HG03159 (cell line): Measurements from ENCODE around the gene TSPAN4.

ENCODE experiments used
- ATAC-seq: cut with Tn5 transposase; IDR thresholded peaks from one replicate; pipeline ENCODE4 v1.9.1; 2021; ENCODE audit warnings: mild to moderate bottlenecking, moderate library complexity; ENCODE audit not compliant: unreplicated experiment

Gene TSPAN4

DNA sequence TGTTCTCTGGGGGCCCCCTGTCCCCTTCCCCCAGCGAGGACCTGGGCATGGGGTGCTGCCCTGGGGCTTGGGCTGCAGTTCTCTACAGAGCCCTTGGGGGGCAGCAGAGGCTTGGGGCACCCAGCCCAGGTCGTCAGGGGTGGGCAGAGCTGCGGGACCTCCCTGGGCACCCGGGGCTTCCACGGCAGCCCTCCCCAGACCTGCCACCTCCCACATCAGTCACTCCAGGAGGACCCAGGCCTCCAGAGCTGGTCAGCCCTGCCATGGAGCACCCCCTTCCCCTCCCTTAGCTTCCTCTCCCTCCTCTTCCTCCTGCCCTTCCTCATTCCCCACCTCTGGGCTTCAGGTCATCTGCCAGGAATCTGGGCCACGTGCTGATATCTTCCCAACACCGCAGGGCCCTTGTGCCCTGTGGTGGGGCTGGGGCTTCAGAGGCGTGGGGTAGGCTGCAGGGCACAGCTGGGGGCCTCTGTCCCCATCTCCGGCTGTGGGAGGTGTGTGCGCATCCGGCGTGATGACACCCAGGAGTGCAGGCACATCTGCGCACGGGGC is 5.8 kb downstream of the TSPAN4 start:
- ATAC-seq = no peak

DNA sequence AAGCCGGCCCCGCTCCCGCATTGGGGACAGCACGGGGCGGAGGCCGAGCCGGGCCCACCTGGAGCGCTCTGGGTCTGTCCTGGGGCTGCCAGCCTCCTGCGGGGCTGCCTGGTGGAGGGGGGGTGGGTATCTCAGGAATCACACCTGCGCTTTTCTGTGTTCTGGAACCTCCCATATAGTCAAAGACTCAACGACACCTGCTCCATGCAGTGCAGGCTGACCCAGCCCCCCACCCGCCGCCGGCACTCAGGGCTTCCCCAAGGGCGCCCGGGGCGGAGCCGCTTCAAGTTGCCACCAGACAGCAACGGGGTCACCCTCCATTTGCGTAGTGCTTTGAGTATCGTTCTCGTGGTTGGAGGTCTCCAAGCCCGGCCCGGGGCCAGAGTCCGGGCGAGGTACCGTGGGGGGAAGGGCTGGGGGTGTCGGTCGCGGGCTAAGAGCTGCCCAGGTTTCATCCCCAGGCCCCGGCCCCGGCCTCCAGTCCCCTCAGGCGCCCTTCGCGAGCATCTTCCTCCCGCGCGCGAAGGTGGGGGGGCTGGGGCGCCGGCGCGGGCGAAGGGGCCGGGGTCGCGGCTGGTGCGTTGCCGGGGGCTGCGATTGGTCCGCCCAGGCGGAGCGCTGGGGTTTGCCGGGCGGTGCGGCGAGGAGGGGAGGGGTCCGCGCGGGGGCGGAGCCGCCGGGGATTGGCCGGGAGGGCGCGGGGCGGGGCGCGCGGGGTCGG is 6.6 kb downstream of the TSPAN4 start:
- no peak for ATAC-seq

DNA sequence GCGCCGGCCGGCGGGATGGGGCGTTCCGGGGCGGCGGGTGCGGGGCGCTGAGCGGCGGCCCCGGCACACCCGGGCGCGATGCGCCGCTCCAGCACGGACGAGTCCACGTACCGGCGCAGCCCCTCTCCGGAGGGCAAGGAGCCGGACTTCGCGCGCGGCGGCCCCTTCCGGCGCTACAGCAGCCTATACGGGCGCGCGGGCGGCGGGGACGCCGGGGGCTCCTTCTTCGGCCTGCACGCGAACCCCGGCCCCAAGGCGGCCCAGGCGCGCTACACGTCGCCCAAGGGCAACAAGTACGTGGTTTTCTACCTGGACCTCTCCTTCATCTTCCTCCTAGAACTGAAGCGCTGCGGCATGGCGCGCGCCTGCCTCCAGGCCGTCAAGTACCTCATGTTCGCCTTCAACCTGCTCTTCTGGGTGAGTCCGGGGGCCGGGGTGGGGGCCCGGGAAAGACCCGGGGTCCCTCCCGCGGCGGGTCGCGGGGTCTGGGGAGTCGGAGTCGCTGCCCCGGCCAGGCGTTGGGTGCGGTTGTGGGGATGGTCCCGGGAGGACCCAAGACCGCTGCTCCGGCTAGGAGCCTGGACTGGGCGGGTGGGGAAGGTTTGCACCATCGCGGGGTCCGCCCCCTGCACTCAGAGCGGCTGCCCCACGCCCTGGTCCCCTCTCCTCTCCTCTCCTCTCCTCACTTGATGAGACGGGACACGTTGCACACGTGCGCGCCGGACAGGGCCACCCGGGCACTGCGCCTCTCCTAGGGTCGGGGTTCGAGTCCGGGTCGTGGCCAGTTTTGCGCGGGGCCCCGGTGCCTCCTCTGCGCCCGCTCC is 7.5 kb downstream of the TSPAN4 start:
- no peak for ATAC-seq

DNA sequence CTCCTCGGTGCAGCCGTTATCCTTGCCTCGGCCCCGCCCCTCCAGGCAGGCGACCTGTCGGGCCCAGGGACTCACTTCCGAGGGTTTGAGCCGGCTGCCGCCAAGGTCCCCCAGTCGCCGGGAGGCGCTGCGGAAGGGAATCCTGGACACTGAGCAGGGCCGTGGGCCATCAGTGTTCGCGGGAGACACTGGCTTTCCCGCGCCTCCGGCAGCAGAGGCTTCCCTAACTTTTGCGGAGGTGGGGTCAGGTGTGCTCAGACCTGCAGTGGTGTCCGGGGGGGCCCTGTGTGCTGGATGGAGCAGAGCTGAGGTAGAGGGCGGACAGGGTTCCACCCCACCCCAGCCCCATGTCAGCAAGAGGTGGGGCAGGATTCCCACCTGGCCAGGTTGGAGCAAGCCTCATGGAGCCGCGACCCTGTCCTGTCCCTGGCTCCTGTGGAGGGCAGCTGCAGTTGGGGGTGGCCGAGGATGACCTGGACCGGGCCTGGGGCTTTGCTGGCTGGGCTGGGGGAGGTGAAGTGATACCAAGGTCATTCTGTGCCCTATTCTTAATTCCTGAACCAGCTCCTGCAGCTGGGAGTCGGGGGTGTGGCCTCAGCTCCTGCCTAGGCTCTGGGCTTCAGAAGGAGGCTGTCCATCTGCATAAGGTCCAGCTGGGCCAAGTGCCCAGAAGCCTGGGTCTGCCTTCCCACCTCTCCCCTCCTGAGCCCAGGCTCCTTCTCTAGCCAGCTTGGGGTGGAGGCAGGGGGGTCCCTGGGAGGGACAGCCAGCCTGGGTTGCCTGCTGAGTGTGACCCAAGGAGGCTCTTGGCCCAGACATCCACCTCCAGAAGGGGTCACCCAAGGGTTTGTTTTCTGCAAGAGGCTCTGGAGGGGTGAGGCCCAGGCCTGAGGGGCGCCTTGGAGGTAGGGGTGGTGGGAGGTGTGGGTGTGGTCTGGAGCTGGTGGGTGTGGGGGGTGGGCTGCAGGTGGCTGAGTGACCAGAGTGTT is 8.4 kb downstream of the TSPAN4 start:
- no peak for ATAC-seq

DNA sequence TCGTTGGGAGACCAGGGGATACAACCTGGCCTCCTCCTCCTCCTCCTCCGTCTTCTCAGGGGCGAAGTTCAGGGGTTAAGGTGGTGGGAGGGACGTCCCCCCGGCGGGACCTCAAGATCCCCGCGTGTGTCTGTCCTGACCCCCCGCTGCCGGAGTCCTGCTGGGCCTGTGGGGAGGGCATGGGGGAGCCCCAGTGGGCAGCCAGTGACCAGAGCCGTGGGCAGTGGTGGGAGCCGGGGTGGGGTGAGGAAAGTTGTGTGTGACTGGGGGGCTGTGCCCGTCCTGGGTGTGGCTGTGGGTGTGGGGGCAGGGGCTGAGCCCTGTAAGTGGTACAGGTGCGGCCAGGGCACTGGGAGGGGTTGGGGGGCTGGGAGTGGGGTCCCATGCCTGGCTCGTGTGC is 10.1 kb downstream of the TSPAN4 start:
- no peak for ATAC-seq

DNA sequence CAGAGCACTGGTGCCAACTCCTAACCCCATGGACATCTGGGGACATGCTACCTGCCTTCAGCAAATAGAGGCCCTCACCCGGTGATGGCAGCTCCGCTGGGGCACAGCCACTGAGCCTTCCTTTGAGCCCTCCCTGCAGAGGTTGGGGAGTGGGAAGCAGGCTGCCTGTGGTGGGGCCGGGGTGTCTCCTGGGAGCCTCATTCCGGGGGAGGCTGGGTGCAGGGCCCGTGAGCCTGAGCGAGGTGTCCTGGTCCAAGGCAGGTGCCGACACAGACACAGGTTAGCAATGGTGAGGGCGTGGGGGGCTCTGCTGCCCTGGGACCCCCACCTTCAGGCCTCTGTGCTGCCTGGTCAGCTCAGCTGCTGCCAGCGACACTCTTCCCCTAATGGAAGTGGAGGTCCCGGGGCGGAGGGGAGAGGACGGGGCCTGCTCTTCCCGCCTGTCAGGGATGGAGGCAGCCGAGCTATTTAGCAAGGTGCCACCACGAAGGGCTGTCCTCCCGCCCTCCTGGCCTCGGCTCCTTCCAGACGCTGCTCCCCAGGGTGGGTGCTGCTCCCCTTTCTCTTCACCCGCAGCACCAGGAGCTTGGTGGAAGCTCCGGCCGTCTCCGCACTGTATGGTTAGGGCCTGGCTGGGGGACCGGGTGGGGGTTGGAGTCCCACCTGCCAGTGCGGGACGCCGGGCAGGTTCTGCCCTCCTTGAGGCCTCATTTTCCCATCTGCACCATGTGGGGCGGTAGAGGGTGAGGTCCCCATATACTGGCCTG is 11.2 kb downstream of the TSPAN4 start:
- no peak for ATAC-seq

DNA sequence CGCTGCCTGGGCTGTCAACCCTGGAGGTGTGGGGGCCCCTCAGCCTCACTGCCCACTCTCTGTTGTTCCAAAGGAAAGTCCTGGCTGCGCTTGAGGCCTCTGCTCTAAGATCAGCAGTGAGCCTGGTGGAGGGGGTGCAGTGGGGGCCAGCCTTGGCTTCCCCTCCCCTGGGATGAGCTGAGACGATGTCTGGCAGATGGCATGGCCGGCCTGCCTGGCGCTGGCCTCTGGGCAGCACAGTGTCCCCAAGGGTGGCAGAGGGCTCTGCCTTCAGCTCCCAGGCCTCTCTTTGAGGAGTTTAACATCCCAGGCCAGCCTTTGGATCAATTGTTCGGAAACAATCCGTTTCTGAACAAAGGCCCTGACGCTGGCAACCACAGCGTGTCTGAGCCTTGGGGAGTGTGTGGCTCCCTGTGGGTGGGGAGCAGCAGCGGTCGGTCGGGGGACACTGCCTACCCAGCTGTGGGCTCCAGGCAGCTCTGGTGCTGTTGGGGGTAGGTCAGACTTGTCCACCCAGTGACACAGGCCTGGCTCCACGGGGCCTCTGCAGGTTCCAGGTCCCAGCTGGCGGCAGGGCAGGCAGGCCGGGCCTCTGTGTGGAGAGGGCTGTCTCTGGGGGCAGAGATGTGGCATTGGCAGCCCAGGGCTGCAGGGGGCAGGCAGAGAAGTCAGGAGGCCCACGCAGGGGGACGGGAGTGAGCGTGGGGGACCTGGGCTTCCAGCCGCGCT is 12.1 kb downstream of the TSPAN4 start:
- ATAC-seq = no peak

DNA sequence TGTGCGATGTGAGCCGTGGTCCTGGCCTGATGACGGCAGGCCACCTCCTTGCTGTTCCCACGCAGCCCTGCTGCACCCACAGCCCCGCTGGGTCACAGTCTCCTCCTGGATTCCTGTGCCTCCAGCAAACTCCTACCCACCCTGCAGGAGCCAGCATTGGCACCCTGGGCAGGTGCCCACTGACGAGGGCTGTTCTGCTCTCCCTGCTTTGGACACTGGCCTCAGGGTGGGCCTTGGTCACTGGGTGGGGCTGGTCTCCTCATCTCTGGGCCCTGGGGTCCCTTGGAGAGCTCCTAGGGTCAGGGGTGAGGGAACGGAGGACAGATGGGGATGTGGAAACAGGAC is 12.7 kb downstream of the TSPAN4 start:
- no peak for ATAC-seq

DNA sequence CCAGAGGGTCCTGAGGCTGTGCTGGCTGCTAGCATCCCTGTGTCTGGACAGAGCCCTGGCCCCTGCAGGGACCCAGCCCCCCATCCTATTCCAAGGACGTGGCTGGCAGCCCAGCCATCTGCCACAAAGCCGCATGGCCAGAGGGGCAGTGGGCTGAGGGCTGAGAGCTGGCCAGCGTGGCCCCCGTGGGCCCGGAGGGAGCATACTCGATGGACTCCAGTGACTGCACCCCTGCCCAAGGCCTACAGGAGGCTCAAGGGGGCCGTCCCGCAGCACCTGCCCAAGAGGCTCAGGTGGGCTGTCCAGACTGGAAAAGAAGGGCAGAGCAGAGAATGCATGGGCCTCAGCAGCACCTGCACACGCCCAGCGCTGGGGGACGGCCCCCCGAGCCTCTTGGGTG is 13.1 kb downstream of the TSPAN4 start:
- ATAC-seq = no peak

DNA sequence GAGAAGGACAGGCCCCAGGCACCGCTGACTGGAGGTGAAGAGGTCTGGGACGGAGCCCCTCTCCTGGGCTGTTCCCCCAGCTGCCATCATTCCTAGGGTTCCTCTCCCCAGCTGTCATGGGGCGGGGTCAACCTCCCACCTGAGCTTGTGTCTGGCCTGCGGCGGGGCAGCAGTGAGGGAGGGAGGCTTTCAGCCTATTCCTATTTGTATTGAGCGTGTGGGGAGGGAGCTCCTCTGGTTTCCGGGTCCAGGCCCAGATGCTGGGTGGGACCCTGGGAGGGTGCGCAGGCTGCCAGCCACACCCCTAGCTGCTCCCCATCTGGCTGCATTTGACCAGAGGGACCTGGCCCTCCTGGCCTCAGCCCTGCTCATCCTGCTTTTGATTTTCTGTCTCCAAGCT is 13.7 kb downstream of the TSPAN4 start:
- no peak for ATAC-seq

DNA sequence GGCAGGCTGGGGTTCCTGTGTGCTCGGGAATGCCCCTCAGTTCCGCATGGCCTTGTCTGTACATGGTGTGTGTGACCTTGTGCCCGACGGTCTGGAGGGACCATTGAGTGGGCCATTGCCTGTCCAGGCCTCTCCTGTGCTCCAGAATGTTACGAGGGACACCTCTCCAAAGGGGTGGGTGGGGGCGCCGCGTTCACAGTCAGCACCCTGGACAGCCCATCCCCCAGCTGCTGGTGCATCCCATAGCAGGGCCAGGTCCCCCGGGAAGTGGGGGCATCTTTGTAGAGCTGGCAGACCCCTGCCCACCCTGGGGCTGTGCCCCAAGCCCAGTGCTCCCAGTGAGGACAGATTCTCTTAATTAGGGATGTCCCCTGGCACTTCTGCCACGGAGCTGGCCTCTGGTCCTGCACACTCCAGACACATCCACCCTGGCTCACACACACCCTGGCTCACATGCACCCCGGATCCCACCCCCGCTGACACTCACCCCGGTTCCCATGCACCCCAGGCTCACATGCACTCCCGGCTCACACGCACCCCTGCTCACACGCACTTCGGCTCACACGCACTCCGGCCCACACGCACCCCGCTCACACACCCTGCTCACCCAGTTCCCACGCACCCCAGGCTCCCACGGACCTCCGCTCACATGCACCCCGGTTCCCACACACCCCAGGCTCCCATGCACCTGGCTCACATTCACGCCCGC is 15.6 kb downstream of the TSPAN4 start:
- ATAC-seq = no peak

DNA sequence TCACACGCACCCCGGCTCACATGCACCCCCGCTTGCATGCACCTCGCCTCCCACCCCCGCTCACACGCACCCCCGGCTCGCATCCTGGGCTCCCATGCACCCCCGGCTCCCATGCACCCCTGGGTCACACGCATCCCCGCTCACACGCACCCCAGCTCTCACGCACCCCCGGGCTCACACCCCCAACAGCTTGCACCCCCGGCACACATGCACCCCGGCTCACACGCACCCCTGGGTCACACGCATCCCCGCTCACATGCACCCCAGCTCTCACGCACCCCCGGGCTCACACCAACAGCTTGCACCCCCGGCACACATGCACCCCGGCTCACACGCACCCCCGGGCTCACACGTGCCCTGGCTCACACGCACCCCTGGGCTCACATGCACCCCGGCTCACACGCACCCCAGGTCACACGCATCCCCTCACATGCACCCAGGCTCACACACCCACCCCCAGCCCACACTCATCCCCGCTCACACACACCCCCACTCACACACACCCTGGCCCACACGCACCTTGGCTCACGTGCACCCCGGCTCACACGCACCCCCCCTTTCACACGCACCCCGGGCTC is 16.2 kb downstream of the TSPAN4 start:
- ATAC-seq = no peak

DNA sequence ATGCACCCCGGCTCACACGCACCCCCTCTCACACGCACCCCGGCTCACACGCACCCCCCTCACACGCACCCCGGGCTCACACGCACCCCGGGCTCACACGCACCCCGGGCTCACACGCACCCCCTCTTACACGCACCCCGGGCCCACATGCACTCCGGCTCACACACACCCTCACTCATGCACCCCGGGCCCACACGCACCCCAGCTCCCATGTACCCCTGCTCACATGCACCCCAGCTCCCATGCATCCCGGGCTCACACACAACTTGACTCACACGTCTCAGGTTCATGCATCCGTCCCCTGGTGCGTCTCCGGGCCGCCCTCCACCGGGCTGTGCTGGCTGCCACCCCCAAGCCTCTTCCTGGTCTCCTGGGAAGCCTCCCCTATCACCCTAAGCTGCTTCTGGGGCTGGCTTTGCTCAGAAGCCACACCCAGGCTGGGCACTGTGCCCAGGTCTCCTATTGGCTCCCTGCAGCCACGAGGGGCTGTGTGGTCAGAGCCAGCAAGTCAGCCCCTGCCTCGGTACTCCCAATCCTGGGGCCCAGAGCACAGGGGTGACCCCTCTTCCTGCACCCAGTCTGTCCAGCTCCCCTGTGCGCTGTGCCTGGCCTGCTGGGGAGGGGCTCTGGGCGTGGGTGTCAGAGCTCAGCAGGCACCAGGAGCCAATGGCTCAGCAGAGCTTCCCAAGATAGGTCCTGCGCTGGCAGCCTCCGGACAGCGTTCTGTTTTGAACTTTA is 16.9 kb downstream of the TSPAN4 start:
- ATAC-seq = no peak

DNA sequence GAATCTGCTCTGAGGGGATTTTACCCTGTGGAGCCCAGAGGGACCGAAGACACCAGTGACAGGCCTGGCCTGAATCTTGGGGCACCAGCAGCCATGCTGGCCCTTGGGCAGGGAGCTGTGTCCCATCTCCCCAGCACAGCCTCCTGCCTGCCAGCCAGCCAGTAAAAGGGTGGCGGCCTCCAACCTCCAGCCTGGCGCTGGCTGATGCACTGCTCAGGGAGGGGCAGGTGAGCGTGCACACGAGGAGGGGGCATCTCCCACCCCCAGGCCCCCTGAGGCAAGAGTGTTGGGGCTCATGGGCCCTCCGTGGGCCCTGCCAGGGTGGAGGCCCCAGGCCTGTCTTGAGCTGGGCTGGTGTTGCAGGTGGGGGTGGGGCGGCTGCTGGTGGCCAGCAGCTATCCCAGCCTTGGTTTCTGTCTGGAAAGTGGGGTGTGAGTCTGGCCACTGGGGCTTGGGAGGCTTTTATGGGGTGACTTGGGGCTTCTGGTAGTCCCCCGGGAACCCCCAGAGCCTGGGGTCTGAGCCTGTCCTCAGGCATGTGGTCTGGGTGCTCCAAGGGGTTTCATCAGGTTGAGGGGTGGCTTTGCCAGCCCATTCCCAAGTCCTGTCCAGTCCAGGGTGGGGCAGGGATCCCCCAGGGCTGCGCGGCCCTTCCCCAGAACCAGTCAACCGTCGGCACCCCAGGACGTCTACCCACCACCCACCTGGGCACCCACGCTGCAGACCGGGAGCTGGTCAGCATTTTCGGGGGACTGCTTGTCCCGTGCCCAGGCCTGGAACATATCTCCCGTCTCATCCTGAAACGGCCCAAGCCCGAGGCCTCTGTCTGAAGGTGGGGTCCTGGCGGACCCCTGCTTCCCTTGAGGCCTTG is 17.8 kb downstream of the TSPAN4 start:
- ATAC-seq = no peak

DNA sequence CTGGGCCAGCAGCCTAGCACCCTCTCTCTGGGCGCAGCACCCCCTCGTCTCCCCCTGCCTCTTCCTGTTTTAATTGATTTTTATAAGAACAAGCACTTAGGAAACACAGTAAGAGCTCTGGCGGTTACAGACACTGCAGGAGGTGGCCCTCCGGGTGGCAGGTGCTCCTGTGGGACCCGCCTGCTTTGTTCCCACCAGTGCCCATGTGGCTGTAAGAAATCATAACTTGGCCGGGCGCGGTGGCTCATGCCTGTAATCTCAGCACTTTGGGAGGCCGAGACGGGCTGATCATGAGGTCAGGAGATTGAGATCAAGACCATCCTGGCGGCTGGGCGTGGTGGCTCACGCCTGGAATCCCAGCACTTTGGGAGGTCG is 18.4 kb downstream of the TSPAN4 start:
- no peak for ATAC-seq

DNA sequence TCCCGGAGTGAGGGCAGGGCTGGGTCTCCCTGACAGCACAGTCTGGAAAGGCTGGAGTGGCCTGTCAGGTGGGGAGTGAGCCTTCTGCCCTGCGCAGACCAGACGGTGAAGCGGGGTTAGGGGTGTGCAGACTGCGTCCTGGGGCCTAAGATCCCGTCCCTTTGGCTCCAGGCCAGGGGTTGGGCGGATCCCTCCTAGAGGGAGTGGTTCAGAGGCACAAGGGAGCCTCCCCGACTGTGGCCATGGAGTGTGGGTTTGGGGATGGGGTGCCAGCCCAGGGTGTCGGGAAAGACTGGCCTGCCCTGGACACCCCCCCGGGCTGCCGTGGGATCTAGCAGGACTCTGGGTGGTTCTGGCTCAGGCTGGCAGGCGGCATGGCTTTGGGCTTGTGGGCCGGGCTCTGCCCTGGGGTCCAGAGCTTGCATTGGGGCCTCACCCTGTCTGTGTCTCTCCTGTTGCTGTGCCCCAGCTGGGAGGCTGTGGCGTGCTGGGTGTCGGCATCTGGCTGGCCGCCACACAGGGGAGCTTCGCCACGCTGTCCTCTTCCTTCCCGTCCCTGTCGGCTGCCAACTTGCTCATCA is 19.5 kb downstream of the TSPAN4 start:
- ATAC-seq = no peak

DNA sequence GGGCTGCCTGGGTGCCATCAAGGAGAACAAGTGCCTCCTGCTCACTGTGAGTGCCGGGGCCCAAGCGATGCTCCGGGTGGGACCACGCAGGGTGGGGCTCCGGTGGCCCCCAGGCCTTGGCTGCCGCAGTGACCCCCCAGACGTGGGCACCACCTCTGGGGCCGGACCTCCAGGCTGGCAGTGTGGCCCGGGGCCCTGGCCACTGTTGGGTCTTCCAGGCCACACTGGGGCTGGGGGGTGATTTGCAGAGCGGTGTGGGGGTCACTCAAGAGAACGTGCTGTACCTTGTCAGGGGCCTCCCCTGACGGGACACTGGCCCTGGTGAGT is 20.0 kb downstream of the TSPAN4 start:
- no peak for ATAC-seq
